Measurements from ENCODE around the gene SLX4.

Gene SLX4

GRCh38 chr16:3599121-3599520, 12.3 kb downstream of the SLX4 start:
- DNase-seq, result no peak

DNA sequence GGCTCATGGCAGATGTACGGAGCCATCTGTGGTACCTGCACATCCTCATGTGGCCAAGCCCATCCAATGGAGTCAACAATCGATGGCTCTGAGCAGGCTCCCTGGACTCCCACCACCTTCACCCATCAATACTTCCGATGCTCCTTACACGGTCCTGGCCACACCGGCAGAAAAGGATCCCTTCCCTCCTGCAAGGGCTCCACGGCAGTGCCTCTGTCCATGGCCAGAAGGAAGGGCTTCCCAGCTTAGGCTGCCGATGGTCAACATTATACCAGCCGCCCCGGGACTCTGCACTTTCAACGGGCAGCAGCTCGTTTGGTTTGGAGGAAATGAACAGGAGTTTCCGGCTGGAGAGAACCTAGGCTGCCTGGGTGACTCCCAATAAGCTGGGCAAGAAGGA, 13.2 kb downstream of the SLX4 start:
- no peak for DNase-seq

DNA sequence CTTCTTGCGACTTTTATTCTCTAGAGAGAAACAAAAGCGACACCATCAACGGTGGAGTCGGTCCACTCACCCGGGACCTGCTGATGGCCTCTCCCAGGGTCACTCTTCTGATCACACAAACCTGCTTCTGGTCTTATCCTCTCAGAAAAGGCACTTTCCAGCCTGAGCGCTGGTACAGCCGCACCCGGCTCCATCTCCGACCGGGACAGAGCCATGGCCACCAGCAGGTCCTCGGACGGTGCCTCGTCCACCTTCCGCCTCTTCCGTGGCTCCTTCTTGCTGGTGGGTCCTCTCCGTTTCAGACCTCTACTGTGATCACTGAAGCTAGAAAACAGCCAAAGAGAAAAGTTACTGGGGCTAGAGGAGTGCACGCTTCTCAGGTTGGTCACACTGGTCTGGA, 13.7 kb downstream of the SLX4 start:
- DNase-seq, result no peak

GRCh38 chr16:3597226-3597625, 14.2 kb downstream of the SLX4 start:
- DNase-seq, result no peak

GRCh38 chr16:3596101-3596861, 15.1 kb downstream of the SLX4 start:
- no peak for DNase-seq

DNA sequence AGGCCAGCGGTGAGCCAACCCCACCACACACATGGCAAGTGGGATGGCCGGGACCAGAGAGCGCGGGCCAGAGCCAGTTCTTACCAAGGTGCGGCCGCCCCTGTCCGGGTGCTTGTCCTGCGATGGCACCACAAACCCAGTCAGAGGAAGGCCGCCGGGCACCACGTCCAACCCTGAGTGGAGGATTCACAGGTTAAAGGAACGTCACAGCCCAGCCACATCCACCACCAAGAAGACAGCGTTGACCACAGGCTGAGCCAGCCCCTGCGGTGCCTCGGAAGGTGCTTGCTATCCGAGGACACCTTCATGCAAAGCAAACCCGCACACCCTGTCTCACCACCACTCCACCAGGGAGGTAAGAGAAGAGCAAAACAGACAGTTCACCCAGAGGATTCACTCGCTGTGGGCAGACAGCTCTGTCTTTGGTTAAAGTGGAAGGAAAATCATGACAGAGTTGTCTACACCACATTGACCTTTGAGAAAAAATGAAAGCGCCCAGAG, 15.8 kb downstream of the SLX4 start:
- DNase-seq, result no peak

DNA sequence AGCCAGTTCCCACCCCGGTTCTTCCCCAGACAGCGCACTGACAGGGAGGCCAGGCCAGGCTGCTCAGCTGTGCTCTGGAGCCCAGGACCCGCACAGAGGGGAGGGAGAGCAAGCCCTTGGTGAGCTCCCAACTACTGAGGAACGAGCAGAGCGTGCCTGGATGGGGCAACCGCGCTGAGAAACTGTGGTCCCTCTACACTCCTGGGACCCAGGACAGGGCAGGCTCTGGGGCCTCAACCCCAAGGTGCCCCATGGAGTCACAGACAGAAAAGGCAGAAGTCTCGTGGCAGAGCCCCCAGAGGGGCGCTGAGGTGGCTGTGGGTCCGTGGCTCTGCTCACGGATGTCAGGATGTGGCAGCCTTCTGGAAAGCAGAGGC, 16.3 kb downstream of the SLX4 start:
- DNase-seq, result no peak

- no peak for DNase-seq
Measured at GRCh38 chr16:3594316-3595109, 16.9 kb downstream of the SLX4 start.

- no peak for DNase-seq
Measured at GRCh38 chr16:3592559-3592958, 18.8 kb downstream of the SLX4 start.

DNA sequence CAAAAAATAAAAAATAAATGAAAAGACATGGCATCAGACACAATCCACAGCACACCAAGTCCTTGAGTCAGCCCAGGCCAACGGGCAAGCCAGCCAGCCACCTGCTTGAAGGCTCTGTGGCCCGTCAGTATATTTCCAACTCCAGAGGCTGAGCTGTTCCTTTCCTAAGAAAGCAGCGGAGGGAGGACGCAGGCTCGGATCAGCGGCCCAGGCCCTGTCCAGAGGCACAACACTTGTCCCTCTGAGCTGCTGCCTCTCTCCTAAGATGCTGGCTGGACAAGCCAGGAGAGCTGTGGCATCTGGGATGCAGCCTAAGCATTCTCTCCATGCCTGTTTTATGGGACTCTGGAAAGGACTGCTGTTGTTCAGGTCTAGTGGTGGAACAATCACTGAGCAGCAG, 19.4 kb downstream of the SLX4 start:
- no peak for DNase-seq

GRCh38 chr16:3591436-3591803, 20.0 kb downstream of the SLX4 start:
- DNase-seq, result no peak

- DNase-seq, result no peak
Measured at GRCh38 chr16:3590736-3591435, 20.5 kb downstream of the SLX4 start.

GRCh38 chr16:3589991-3590701, 21.3 kb downstream of the SLX4 start:
- DNase-seq, result no peak

DNA sequence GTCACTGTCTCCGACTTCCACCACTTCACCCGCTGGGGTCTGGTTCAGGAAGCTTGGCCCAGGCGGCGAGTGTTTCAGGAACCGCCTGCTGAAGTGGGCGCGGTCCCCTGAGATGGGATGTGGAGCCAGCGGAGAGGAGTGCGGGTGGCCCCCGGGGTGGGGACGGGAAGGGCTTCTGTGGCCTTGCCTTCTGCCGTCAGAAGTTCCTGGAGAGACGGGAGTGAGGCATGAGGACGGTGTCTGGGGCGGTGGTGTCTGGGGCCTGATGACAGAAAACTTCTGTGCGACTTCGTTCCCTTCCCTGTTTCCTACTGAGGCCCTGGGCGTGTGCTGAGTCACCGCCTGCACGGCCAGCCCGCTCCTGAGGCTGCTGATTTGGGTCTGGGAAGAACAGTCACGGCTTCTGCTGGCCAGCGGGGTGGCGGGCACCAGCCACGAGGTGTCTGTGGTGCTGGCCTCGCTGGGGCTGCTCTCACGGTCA, 21.9 kb downstream of the SLX4 start:
- no peak for DNase-seq

GRCh38 chr16:3589001-3589400, 22.4 kb downstream of the SLX4 start:
- DNase-seq, result no peak

- DNase-seq, result no peak
Measured at GRCh38 chr16:3587547-3588110, 23.8 kb downstream of the SLX4 start.

DNA sequence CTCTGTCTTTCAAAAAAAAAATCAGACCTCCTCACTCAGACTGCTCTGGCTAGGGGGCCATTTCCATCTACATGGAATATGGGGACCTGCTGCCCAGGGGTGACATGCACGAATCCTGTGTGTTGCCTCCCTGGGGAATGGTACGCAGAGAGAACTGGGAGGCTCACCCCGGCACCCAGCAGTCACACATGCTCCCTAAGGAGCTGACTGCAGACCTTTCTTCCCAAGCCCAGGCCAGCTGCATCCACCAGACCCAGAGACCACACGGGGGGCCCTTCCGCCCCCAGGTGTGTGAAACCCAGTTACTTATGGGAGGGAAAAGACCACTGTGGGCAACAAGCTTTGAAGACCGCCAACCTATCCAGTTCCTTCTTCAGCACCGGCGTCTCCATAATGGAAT, 27.0 kb downstream of the SLX4 start:
- DNase-seq, result no peak

DNA sequence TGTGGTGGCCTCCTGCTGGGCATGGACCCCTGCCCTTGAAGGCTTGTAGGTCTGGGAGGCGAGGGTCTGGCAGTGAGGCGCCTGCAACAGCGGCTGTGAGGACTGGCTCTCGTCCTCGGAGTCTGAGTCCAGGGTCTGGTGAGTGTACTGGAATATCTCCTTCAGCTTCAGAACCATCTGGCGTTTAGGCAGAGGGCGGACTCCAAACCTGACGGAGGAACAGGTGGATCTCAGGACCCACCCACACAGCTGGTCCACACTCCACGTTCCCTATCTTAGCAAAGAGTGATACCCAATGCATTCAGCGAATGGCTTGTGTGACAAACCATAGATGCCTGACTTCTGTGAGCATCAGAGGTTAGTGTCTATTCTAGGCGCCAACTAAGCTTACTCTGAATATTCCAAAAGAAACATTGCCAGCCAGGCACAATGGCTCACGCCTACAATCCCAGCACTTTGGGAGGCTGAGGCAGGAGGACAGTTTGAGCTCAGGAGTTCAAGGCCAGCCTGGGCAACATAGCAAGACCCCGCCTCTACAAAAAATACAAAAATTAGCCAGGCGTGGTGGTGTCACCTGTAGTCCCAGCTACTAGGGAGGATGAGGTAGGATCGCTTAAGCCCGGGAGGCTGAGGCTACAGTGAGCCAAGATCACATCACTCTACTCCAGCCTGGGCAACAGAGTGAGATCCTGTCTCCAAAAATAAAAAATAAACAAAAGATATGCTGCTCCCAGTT, 27.9 kb downstream of the SLX4 start:
- no peak for DNase-seq

DNA sequence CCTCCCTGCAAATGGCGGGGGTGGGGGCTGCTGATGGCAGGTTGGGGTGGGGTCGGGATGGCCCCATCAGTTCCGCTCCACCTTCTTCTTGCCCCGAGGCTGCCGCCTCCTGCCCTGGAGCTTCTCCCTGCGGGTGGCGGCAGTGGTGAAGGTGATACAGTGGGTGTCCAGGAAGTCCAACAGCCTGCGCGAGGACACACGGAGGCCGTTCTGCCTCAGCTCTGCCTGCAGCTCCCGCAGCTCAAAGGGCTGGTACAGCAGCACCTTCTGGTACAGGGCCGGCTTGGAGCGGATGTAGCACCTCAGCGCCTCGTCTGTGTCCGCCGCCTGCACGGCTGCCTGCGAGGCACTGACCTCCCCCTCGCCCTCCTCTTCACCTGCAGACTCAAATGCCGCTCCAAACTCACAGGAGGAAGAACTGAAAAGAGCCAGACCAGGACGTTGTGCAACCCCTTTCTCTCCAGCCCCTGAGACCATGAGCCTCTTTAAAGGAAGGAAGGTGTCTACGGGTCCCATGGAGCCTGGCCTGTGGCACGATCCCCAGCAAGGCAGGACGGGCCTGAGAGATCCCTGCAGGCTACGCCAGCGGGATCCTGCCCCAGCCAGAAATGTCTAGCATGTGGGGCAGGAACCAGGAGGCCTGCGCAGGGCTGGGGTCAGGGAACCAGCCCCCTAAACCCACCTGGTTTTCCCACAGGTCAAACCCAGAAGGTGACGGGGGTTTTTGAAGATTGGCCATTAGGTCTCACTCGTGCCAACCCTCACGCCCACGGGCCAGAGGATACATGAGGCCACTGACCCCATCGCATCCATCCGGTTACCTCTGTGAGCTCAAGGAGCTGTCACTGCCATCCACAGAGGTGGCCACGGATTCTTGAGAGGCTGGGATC, 28.9 kb downstream of the SLX4 start:
- DNase-seq, result no peak

- no peak for DNase-seq
Measured at GRCh38 chr16:3581392-3581791, 30.0 kb downstream of the SLX4 start.

- DNase-seq, result no peak
Measured at GRCh38 chr16:3580686-3581085, 30.7 kb downstream of the SLX4 start.

Data from SHP77 (cell line).